DOHH2 (cell line): ENCODE results near the gene VAPA.

ENCODE experiments used
- EZH2phosphoT487 ChIP-seq: fragments of 200-600 bp; sonication (generic); IDR thresholded peaks from 2 replicates; pipeline ENCODE4 v1.6.1; 2017; ENCODE audit warnings: borderline replicate concordance, mild to moderate bottlenecking, antibody characterized with exemption, low read length, moderate library complexity, mixed read lengths
- TF ChIP-seq, protein P1 (sequence below): fragments of 200-600 bp; sonication (generic); IDR thresholded peaks from one replicate; pipeline ENCODE4 v1.5.1; 2014; ENCODE audit warnings: antibody characterized with exemption, mild to moderate bottlenecking, low read depth, low read length; ENCODE audit not compliant: poor library complexity, severe bottlenecking

GRCh38 chr18:9930299-9930884 is 16.6 kb downstream of the VAPA start:
- TF ChIP-seq, protein P1, sequence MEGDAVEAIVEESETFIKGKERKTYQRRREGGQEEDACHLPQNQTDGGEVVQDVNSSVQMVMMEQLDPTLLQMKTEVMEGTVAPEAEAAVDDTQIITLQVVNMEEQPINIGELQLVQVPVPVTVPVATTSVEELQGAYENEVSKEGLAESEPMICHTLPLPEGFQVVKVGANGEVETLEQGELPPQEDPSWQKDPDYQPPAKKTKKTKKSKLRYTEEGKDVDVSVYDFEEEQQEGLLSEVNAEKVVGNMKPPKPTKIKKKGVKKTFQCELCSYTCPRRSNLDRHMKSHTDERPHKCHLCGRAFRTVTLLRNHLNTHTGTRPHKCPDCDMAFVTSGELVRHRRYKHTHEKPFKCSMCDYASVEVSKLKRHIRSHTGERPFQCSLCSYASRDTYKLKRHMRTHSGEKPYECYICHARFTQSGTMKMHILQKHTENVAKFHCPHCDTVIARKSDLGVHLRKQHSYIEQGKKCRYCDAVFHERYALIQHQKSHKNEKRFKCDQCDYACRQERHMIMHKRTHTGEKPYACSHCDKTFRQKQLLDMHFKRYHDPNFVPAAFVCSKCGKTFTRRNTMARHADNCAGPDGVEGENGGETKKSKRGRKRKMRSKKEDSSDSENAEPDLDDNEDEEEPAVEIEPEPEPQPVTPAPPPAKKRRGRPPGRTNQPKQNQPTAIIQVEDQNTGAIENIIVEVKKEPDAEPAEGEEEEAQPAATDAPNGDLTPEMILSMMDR = no peak
- TF ChIP-seq EZH2phosphoT487 = no peak
